Activated naive CD4-positive, alpha-beta T cell treated with anti-CD3 and anti-CD28 coated beads for 36 hours (primary cell): ENCODE results near the gene CELF2. TPM values are rescaled to one million over a fixed set of nuclear protein-coding genes. Genes with fewer than 3 reads are reported as not detected.
A peak's percentile ranks its signal among the peaks of the same experiment; 100 is the strongest.

Source experiments
- CTCF ChIA-PET: fragments of 350-600 bp; sonication (Branson Sonifier 250); formaldehyde crosslinking; loops from one replicate; lab custom pipeline; 2021; ENCODE audit warnings: antibody characterized with exemption; lab: Charles Lee
- DNase-seq: peaks from one replicate; pipeline ENCODE4 v3.0.0-alpha.2; 2020
- H3K27ac Mint-ChIP-seq: one replicate; pipeline ENCODE4 v1.8.0; 2021; ENCODE audit warnings: mild to moderate bottlenecking, mixed read lengths
- H3K27me3 Mint-ChIP-seq: one replicate; pipeline ENCODE4 v1.8.0; 2021; ENCODE audit warnings: low read depth, mixed read lengths
- H3K36me3 Mint-ChIP-seq: one replicate; pipeline ENCODE4 v1.8.0; 2021; ENCODE audit warnings: low read depth, mixed read lengths
- H3K4me1 Mint-ChIP-seq: one replicate; pipeline ENCODE4 v1.8.0; 2021; ENCODE audit warnings: low read depth, mixed read lengths
- H3K4me3 Mint-ChIP-seq: one replicate; pipeline ENCODE4 v1.8.0; 2021; ENCODE audit warnings: mild to moderate bottlenecking, moderate library complexity, mixed read lengths
- H3K9me3 Mint-ChIP-seq: one replicate; pipeline ENCODE4 v1.8.0; 2021; ENCODE audit warnings: mixed read lengths
- intact Hi-C: fragments of 100-400 bp; cut with micrococcal nuclease; formaldehyde crosslinking; loops from one replicate; pipeline ENCODE4 v1.15.1; 2023
- total RNA-seq, 2 experiments: library from RNA; stranded (reverse); gene quantifications; one replicate each; pipeline ENCODE4 v1.2.3, GENCODE V29; 2021

Gene CELF2
- total RNA-seq, 2 experiments from 2014 or later, result 68.2 to 72.2 TPM

GRCh38 chr10:11158080-11158479 lies 140.4 kb downstream of the CELF2 start:
- Mint-ChIP-seq H3K4me1 (peaks cover 81% of the 10 kb centered on the region), H3K9me3 (no peaks in the 10 kb centered on the region), H3K4me3 (no peak overlapping the region), H3K27ac (no peak overlapping the region), H3K27me3 (no peaks in the 10 kb centered on the region), H3K36me3 (no peaks in the 10 kb centered on the region)
- CTCF ChIA-PET, result interaction anchor here (2.8 kb wide), 1 partner anchor 8 kb away, joined by 11 read pairs; no protein-coding TSS in a partner anchor
- no peak for DNase-seq
- intact Hi-C loops, result no loop called here

- intact Hi-C loops, result no loop called here
- Mint-ChIP-seq H3K4me1 (peaks cover 68% of the 10 kb centered on the region), H3K27ac (no peak overlapping the region), H3K36me3 (no peaks in the 10 kb centered on the region), H3K4me3 (no peak overlapping the region), H3K9me3 (no peaks in the 10 kb centered on the region), H3K27me3 (no peaks in the 10 kb centered on the region)
- no peak for DNase-seq
- CTCF ChIA-PET, result interaction anchor here (1.2 to 3.0 kb wide), 3 partner anchors 9 to 110 kb away, joined by 3 to 11 read pairs (median 10); no protein-coding TSS in a partner anchor
These were observed 142.0 kb downstream of the CELF2 start for GRCh38 chr10:11159543-11160215.

GRCh38 chr10:11161096-11161495 lies 143.4 kb downstream of the CELF2 start:
- H3K27me3 Mint-ChIP-seq, result no peaks in the 10 kb centered on the region
- H3K9me3 Mint-ChIP-seq, result no peaks in the 10 kb centered on the region
- H3K36me3 Mint-ChIP-seq, result peaks cover 3% of the 10 kb centered on the region
- DNase-seq, result no peak
- peaks cover 57% of the 10 kb centered on the region for H3K4me1 Mint-ChIP-seq
- CTCF ChIA-PET, result interaction anchor here (3.0 kb wide), 1 partner anchor 48 kb away, joined by 10 read pairs; no protein-coding TSS in a partner anchor
- H3K27ac Mint-ChIP-seq, result no peak overlapping the region
- intact Hi-C loops, result no loop called here
- no peak overlapping the region for H3K4me3 Mint-ChIP-seq

GRCh38 chr10:11161910-11162309 lies 144.2 kb downstream of the CELF2 start:
- CTCF ChIA-PET, result interaction anchor here (3.0 kb wide), 1 partner anchor 49 kb away, joined by 10 read pairs; no protein-coding TSS in a partner anchor
- no peaks in the 10 kb centered on the region for H3K9me3 Mint-ChIP-seq
- intact Hi-C loops, result no loop called here
- peaks cover 9% of the 10 kb centered on the region for H3K36me3 Mint-ChIP-seq
- peaks cover 49% of the 10 kb centered on the region for H3K4me1 Mint-ChIP-seq
- no peak for DNase-seq
- H3K27me3 Mint-ChIP-seq, result no peaks in the 10 kb centered on the region
- no peak overlapping the region for H3K4me3 Mint-ChIP-seq
- H3K27ac Mint-ChIP-seq, result peak overlapping the region; percentile 22

GRCh38 chr10:11162828-11163599 lies 145.3 kb downstream of the CELF2 start:
- Mint-ChIP-seq H3K36me3 (peaks cover 9% of the 10 kb centered on the region), H3K27me3 (no peaks in the 10 kb centered on the region), H3K9me3 (no peaks in the 10 kb centered on the region), H3K4me1 (peaks cover 42% of the 10 kb centered on the region), H3K4me3 (no peak overlapping the region), H3K27ac (no peak overlapping the region)
- CTCF ChIA-PET, result interaction anchor here (0.6 to 8.7 kb wide), 4 partner anchors 10 to 35 kb away, joined by 3 to 99 read pairs (median 8); no protein-coding TSS in a partner anchor
- peak; percentile 86 for DNase-seq
- intact Hi-C loops, result loop anchor here (1.0 kb wide), 2 partner anchors 9 to 13 kb away; no protein-coding TSS in a partner anchor

GRCh38 chr10:11163780-11164550 lies 146.3 kb downstream of the CELF2 start:
- no peaks in the 10 kb centered on the region for H3K9me3 Mint-ChIP-seq
- H3K27ac Mint-ChIP-seq, result no peak overlapping the region
- peaks cover 9% of the 10 kb centered on the region for H3K36me3 Mint-ChIP-seq
- H3K4me1 Mint-ChIP-seq, result peaks cover 34% of the 10 kb centered on the region
- DNase-seq, result no peak
- CTCF ChIA-PET, result interaction anchor here (0.6 to 8.7 kb wide), 11 partner anchors 11 to 646 kb away, joined by 3 to 99 read pairs (median 6); no protein-coding TSS in a partner anchor
- H3K4me3 Mint-ChIP-seq, result no peak overlapping the region
- intact Hi-C loops, result loop anchor here (1.0 to 2.0 kb wide), 6 partner anchors 10 to 68 kb away; no protein-coding TSS in a partner anchor
- H3K27me3 Mint-ChIP-seq, result no peaks in the 10 kb centered on the region

GRCh38 chr10:11164551-11164802 lies 146.8 kb downstream of the CELF2 start:
- H3K27ac Mint-ChIP-seq, result no peak overlapping the region
- H3K4me1 Mint-ChIP-seq, result peaks cover 34% of the 10 kb centered on the region
- no peak overlapping the region for H3K4me3 Mint-ChIP-seq
- H3K9me3 Mint-ChIP-seq, result no peaks in the 10 kb centered on the region
- intact Hi-C loops, result loop anchor here (1.0 to 2.0 kb wide), 4 partner anchors 14 to 68 kb away; no protein-coding TSS in a partner anchor
- CTCF ChIA-PET, result interaction anchor here (0.6 to 8.7 kb wide), 10 partner anchors 12 to 647 kb away, joined by 3 to 99 read pairs (median 6); no protein-coding TSS in a partner anchor
- DNase-seq, result no peak
- H3K36me3 Mint-ChIP-seq, result peaks cover 9% of the 10 kb centered on the region
- H3K27me3 Mint-ChIP-seq, result no peaks in the 10 kb centered on the region

GRCh38 chr10:11164803-11165590 lies 147.3 kb downstream of the CELF2 start:
- DNase-seq, result peak; percentile 93
- CTCF ChIA-PET, result interaction anchor here (0.6 to 8.7 kb wide), 11 partner anchors 12 to 149 kb away, joined by 3 to 99 read pairs (median 6); no protein-coding TSS in a partner anchor
- Mint-ChIP-seq H3K27ac (no peak overlapping the region), H3K36me3 (peaks cover 9% of the 10 kb centered on the region), H3K27me3 (no peaks in the 10 kb centered on the region), H3K4me3 (no peak overlapping the region), H3K9me3 (no peaks in the 10 kb centered on the region), H3K4me1 (peaks cover 29% of the 10 kb centered on the region)
- intact Hi-C loops, result loop anchor here (1.0 to 2.0 kb wide), 4 partner anchors 13 to 67 kb away; no protein-coding TSS in a partner anchor

GRCh38 chr10:11165591-11166543 lies 148.2 kb downstream of the CELF2 start:
- intact Hi-C loops, result loop anchor here (2.0 kb wide), 1 partner anchor 19 kb away; no protein-coding TSS in a partner anchor
- Mint-ChIP-seq H3K27me3 (no peaks in the 10 kb centered on the region), H3K4me1 (peaks cover 26% of the 10 kb centered on the region), H3K27ac (no peak overlapping the region), H3K9me3 (no peaks in the 10 kb centered on the region), H3K4me3 (no peak overlapping the region), H3K36me3 (peaks cover 9% of the 10 kb centered on the region)
- peak; percentile 84 for DNase-seq
- CTCF ChIA-PET, result interaction anchor here (0.6 to 8.7 kb wide), 12 partner anchors 13 to 265 kb away, joined by 3 to 99 read pairs (median 4); no protein-coding TSS in a partner anchor

GRCh38 chr10:11166550-11166949 lies 148.9 kb downstream of the CELF2 start:
- Mint-ChIP-seq H3K27me3 (no peaks in the 10 kb centered on the region), H3K27ac (no peak overlapping the region), H3K4me3 (no peak overlapping the region), H3K9me3 (no peaks in the 10 kb centered on the region), H3K4me1 (peaks cover 20% of the 10 kb centered on the region), H3K36me3 (peaks cover 9% of the 10 kb centered on the region)
- CTCF ChIA-PET, result interaction anchor here (0.6 to 8.7 kb wide), 6 partner anchors 12 to 265 kb away, joined by 3 to 99 read pairs (median 7); no protein-coding TSS in a partner anchor
- DNase-seq, result no peak
- intact Hi-C loops, result no loop called here
